OCI-M2 (cell line): ENCODE data around the gene MRPL34.

ENCODE experiments used
- DNase-seq: peaks from one replicate; lab custom pipeline; 2025; ENCODE audit not compliant: unreplicated experiment; lab: John Stamatoyannopoulos, UW

MRPL34 gene

GRCh38 chr19:17309198-17309964 is 3.7 kb downstream of the MRPL34 start, which contains the start of gene DDA1:
DDA1 (plus strand) TSS chr19:17309563; CDS start chr19:17309655, 92 bp downstream.
- DNase-seq, result peak; percentile 100

GRCh38 chr19:17309965-17310461 is 4.3 kb downstream of the MRPL34 start:
- DNase-seq, result no peak

DNA sequence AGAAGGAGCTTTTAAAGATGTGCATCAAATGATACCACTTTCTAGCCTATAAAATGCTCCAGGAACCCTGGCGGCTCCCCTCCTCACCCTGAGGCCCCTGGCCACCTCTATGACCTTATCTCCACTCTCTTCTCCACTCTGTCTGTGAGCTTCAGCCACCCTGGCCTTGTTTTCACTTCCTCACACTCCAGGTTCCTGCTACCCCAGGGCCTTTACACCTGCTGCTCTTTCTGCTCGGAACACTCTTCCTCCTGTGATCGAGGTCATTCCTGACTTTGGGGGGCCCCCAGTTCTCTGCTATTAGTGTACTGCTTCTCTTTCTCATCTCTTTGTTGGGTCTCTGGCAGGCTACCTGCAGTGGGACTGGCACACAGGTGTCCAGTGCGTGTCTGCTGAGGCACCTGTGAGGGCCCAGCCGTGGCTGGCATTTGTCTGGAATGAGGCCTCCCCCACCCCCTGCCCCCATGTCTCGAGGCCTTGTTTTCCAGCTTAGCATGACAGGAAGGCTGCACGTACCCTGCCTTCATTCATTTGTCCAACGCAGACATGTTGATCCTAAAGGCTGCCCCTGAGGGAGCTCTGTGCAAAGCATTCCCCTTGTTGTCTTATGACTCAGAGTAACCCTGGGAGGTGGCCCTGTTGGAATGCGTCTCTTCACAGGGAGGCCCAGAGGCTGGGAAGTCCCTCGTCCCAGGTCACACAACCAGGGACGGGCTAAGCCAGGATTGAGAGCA is 6.0 kb downstream of the MRPL34 start:
- no peak for DNase-seq

DNA sequence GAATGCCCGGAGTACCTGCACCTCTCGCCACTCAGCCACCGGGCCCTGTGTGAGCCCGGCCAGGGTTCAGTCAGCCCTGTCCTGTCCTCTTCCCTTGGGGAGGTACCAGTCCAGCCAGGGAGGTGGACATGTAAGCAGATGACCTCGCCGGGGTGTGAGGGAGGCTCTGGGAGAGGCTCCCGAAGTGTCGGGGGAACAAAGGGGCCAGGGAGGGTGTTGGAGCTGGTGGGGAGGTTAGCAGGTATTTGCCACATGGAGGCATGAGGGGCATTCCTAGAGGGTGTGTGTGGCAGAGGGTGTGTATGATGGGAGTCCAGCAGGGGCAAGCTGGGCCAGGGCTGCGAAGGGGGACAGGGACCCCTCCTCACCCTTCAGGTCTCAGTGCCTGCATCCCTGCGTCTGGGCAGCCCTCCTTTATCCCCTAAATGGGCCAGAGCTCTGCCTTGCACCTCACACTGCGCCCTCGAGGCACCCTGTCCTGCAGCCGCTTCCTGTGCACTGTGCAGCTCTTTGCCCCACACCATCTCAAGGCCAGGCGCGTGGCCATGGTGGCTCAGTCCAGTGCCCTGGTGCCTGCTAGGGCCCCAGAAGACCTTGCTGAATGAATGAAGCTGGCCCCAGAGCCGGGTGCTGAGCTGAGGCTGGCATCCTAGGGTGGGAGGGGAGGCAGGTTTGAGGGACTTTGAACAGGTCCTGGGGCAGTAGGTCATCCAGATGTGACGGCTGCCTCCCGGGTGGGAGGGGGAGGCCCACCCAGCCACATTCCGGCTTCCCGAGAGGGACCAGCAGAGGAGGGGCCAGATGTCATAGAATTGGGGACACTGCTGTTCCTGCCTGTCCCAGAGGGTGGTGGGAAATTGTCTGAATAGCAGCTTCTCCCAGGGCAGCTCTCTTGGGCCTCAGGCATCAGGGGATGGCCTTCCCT is 6.8 kb downstream of the MRPL34 start:
- no peak for DNase-seq

DNA sequence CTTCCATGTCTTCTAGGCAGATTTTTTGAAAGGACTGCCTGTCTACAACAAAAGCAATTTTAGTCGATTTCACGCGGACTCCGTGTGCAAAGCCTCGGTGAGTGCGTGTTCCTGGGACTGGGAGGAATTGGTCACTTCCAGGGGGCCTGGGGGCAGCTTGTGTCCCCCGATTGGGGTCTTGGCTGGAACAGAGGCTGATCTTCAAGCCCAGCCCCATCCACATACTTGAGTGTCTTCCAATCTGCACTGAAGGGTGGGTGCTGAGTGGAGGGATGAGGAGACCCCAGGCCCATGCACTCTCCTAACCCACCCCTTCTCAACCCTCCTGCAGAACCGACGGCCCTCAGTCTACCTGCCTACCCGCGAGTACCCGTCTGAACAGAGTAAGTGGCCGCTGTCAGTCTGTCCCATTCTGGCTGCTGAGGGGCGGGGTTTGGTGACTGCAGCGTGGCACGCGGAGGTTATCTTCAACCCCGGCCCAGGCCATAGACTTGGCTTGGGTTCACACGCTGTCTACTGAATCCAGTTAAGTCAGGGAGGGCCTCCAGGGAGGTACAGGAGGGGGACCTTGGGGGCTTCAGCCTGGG is 8.4 kb downstream of the MRPL34 start:
- no peak for DNase-seq

GRCh38 chr19:17318966-17319365 is 13.3 kb downstream of the MRPL34 start:
- DNase-seq, result no peak

DNA sequence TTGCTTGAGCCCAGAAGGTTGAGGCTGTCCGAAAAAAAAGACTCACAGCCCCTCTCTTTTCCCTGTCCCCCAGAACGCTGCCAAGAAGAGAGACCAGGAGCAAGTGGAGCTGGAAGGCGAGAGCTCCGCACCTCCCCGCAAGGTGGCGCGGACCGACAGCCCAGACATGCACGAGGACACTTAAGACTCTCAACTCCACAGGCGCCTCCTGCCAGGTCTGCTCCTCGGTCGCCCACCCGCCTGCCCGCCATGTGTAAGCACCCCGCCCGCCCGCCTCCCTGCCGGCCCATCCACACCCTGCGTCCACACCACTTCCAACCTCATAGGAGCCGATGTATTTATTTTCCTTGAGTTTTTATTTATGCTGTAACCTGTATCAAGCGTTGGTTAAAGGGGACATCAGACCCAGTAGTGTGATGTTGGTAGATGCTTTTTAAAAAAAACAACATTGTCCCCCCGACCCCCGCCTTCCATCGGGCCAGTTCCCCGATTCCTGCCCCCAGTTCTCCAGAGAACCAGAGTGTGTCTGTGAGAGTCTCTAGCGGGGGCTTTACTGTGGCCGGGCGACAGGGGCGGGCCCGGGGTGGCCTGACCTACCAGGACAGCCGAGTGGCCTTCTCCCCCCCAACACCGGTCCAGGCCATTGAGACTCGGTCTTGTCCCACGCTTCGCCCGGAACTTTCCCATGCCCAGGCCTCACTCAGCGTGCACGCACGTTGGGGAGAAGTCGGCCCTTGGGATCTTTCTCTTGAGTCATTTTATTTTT is 14.0 kb downstream of the MRPL34 start:
- no peak for DNase-seq

DNA sequence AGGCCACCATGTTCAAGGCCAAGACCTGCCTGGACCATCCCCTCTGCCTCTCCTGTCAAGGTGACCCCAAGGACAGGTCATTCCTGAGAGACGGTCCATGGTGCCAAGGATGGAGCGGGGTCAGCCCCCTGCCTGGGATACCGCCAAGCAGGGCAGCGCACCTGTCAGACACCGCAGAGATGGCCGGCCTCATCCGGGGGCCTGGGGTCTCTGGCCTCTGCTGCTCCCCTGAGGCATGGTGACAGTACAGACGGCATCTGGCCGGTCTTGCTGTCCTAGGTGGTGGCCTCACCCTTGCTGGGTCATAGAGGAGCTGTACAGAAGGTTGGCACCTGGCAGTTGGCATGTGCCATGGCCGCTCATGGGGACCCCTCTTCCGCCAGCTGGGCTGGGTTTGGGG is 14.8 kb downstream of the MRPL34 start:
- no peak for DNase-seq

GRCh38 chr19:17321655-17322489 is 16.2 kb downstream of the MRPL34 start:
- DNase-seq, result no peak

GRCh38 chr19:17322854-17323253 is 17.2 kb downstream of the MRPL34 start:
- DNase-seq, result no peak

- DNase-seq, result no peak
These were observed 17.8 kb downstream of the MRPL34 start for GRCh38 chr19:17323300-17323963.

GRCh38 chr19:17323964-17324332 is 18.3 kb downstream of the MRPL34 start:
- DNase-seq, result no peak

- no peak for DNase-seq
These were observed 18.9 kb downstream of the MRPL34 start for GRCh38 chr19:17324357-17325114.

GRCh38 chr19:17325133-17325532 is 19.5 kb downstream of the MRPL34 start:
- no peak for DNase-seq

DNA sequence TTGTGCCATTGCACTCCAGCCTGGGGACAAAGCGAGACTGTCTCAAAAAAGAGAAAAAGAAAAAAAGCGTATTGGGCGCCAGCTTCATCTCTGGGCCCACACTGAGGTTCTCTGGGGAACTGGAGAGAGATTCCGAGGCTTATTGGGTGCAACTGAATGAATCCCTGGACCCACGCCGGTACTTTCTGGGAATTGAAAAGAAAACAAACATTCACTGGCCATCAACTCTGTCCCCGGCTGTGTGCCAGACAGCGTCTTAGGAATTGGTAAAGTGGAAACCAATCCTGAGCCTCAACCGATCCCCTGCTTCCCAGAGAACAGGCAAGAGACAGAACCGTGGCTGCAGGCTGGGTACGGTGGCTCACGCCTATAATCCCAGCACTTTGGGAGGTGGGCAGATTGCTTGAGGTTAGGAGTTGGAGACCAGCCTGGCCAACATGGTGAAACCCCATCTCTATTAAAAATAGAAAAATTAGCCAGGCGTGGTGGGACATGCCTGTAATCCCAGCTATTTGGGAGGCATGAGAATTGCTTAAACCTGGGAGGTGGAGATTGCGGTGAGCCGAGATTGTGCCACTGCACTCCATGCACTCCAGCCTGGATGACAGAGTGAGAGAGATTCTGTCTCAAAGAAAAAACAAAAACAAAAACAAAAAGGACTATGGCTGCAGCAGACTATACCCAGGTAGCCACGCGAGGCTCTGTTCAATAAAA is 20.4 kb downstream of the MRPL34 start:
- DNase-seq, result no peak

DNA sequence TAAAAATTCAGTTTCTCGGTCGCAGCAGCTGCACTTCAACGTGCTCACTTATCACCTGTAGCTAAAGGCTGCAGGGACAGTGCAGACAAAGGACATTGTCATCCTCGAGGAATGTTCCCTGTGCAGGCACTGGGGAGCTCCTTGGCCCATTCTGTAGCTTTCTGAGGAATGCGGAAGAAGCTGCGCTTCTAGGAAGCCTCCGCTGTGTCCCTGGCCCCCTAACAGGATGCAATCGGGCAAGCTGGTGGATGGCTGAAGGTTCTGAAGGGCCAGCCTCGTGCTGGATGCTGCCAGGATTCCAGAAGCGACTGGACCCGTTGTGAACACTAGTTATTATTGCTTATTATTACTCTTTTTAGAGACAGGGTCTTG is 20.9 kb downstream of the MRPL34 start:
- no peak for DNase-seq

- no peak for DNase-seq
These were observed 21.5 kb downstream of the MRPL34 start for GRCh38 chr19:17327068-17327653.
